ENCODE measurements around the gene TMEM163.

TMEM163 gene

GRCh38 chr2:134440336-134440909 is 278.4 kb downstream of the TMEM163 start:
- TF ChIP-seq CTCF (IDR thresholded peaks at IDR 0.05; ENCODE audit: low read depth, low read length), result no peak
- DNase-seq (ENCODE audit: extremely low read depth, low read depth), result no peak

- TF ChIP-seq CTCF (IDR thresholded peaks at IDR 0.05; ENCODE audit: low read depth, low read length), result no peak
Observed at GRCh38 chr2:134438371-134438770, 280.4 kb downstream of the TMEM163 start.

GRCh38 chr2:134436706-134437105 is 282.1 kb downstream of the TMEM163 start:
- DNase-seq (ENCODE audit: extremely low read depth, low read depth), result no peak
- no peak for TF ChIP-seq CTCF (IDR thresholded peaks at IDR 0.05; ENCODE audit: low read depth, low read length)

More at GRCh38 chr2:134438371-134438770, 280.4 kb downstream of the TMEM163 start:
- DNase-seq (ENCODE audit: extremely low read depth, low read depth), result no peak

- TF ChIP-seq CTCF (IDR thresholded peaks at IDR 0.05; ENCODE audit: low read depth, low read length), result no peak
- no peak for DNase-seq (ENCODE audit: extremely low read depth, low read depth)
Observed at GRCh38 chr2:134435936-134436335, 282.9 kb downstream of the TMEM163 start.

GRCh38 chr2:134435505-134435904 is 283.3 kb downstream of the TMEM163 start:
- TF ChIP-seq CTCF (IDR thresholded peaks at IDR 0.05; ENCODE audit: low read depth, low read length), result no peak
- DNase-seq (ENCODE audit: extremely low read depth, low read depth), result no peak

- TF ChIP-seq CTCF (IDR thresholded peaks at IDR 0.05; ENCODE audit: low read depth, low read length), result no peak
- DNase-seq (ENCODE audit: extremely low read depth, low read depth), result no peak
Observed at GRCh38 chr2:134433979-134434378, 284.8 kb downstream of the TMEM163 start.

GRCh38 chr2:134433469-134433868 is 285.3 kb downstream of the TMEM163 start:
- no peak for TF ChIP-seq CTCF (IDR thresholded peaks at IDR 0.05; ENCODE audit: low read depth, low read length)
- no peak for DNase-seq (ENCODE audit: extremely low read depth, low read depth)

All from AG09319 (cell line).